LHCN-M2 (cell line): Measurements from ENCODE around the gene TFF1. TPM values are rescaled to one million over a fixed set of nuclear protein-coding genes. Genes with fewer than 3 reads are reported as not detected.

Experiments used
- DNase-seq: peaks from one replicate; pipeline ENCODE4 v3.0.0-alpha.2; 2012; ENCODE audit warnings: low read depth
- total RNA-seq: library from RNA; depleted of rRNA; stranded (reverse); fragments of >200 nt; gene quantifications from 2 replicates; pipeline ENCODE4 v1.2.3, GENCODE V29; 2014

TFF1 gene
- total RNA-seq, 1 experiment from 2014 or later: not detected

DNA sequence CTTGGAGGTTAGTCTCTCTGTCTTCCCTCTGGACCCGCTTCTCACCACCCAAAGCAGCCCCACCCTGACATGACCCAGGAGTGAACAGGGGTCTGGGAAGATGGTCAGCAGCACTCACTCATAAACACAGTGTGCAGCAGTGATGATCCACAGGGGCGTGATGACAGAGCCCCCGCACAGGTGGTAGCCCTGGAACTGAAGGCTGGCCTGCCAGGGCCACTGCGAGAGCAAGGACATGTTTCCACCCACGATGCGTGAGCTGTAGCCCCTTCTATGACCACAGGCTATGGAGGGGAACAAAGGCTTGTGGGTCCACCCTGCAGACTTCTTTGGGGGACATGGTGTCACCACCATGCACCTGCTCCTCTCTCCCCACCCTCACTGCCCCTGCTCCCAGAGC, 16.6 kb upstream of the TFF1 start:
- DNase-seq: no peak

DNA sequence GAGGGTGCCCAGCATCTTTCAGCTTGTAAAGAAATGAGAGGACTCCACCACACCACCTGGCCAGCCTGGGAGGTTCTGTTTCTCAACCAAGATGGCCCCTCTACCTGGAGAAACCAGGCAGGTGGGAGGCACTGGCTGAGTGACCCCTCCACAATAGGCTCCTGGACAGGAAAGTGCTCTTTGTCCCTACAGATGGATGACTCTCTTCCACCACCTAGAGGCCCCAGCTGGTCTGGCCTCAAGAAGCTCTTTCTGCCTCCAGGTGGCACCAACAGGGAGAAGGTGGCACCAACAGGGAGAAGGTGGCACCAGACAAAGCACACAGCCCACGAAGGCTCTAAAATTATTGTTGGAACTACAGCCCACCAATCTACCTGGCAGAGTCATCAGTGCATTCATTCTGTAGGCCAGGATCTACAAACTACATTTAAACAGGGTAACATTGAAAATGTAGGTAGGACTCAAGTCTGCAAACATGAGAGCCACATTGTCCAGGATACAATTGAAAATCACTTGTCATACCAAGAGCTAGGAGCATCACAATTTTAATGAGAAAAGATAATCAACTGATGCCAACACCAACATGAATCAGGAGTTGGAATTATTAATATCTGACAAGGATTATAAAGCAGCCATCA, 15.1 kb upstream of the TFF1 start:
- DNase-seq: no peak

DNA sequence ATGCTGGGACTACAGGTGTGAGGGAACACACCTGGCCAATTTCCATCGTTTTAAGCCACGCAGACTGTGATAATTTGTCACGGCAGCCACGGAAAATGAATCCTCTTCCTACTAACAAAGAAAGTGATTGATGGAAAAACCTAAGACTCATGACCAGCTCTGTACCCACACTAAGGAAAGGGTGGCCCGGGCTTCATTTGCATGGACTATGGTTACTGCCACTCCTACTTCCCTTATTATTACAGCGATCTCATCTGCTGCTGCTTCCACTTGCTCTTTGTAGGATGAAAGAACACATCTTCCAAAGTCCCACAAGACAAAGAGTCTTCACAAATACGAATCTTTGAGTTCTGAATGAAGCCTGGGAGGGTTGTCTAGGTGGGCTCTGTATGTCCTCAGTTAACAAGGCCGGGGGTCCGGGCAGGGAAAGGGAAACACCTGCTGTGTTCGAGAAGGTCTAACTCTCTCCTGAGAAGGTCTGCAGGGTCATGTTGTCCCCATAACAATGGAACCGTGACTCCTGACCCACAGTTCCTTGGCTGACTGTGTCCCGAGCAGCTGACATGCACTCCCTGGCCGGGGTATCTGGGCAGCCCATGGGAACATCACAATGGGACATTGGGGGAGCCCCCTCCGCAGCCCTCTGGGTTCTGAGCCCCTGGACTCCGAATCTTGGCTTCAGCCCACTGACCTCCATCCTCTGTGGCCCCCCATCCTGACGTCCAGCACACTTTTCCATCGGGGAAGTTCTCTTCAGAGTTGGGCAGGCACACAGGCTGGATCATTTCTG, 13.3 kb upstream of the TFF1 start:
- no peak for DNase-seq

DNA sequence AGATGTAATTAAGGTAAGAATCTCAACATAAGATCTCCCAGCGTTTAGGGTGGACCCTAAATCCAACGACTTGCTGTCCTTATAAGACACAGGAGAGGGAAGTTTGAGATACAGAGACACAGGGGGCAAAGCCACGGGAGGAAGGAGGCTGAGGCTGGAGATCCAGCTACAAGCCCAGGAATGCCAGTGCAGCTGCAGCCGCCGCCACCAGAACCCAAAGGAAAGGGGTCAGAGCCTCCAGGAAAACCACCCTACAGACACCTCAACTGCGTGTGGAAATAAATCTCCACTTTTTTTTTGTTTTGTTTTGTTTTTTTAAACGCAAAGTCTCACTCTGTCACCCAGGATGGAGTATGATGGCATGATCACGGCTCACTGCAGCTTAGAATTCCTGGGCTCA, 12.1 kb upstream of the TFF1 start:
- DNase-seq: no peak

DNA sequence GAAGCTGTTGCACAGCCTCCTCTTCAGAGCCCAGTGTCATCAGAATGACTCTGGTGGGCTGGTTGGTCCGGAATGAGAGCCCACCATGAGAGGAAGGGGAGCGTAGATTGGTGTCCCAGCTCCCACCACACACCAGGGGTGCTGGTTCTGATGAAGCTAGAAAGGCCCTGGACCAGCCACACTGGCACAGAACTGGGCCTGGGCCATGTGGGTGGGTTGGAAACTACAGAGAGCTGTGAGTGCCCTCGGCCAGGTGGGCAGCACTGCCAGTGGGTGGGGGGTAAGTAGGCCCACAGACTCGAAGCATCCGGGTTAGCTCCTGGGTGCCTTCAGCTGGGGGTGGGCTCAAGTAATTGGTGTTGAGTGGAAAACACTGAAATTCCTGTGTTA, 11.6 kb upstream of the TFF1 start:
- DNase-seq: no peak

DNA sequence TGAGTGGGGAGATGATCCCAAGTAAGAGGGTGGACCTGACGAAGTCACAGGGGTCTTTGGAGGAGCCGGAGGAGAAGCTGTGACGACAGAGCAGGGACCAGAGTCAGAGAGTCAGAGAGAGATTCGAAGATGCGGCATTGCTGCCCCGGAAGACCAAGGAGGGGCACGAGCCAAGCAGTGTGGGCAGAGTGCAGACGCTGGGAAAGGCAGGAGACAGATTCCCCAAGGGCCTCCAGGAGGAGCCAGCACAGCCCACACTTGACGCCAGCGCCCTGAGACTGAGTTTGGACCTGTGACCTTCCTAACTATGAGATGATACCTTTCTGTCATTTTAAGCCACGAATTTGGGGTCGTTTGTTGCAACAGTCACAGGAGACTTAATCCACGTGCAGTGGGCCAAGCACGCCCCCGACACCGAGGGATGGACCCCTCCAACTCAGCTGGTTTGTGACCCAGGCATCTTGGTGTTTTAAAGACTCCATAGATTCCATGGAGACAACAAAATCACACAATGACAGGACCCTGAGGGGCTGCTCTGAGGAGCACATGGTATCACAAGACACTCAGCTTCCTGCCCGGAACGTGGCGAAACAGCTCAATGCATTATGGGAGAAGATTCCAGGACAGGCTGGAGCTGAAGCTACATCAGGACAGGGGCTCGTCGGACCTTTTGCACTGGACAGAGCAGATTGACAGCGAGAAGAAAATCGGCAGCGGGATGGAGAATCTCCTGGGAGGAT, 11.0 kb upstream of the TFF1 start:
- DNase-seq: no peak

DNA sequence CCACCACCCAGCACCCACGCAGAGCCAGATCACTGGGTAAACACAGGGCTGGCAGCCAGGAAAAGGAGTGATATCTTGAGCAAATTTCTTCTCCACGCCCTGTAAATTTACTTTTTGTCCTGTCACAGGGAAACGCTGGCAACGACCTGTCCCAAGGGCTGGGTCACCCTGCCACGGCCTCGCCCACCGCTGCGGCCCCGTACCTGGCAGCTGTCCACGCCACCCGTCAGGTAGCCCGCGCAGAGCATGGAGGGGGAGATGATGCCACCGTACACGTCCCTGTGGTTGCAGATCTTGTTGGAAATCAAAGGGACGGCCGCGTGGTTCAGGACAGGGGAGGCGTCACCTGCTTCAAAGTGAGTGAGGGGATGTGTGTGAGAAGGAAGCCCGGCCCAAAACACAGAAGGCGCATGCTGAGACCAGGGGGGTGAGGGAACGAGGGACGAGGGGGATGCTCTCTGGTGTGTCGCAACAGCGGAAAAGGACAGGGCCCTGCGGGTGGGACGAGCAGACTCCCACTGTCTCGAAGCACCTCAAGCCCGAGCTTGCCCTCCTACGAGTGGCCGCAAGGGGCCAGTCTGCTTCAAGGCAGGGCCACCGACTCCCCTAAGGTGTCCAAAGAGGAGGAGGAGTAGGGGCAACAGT, 10.1 kb upstream of the TFF1 start:
- no peak for DNase-seq

DNA sequence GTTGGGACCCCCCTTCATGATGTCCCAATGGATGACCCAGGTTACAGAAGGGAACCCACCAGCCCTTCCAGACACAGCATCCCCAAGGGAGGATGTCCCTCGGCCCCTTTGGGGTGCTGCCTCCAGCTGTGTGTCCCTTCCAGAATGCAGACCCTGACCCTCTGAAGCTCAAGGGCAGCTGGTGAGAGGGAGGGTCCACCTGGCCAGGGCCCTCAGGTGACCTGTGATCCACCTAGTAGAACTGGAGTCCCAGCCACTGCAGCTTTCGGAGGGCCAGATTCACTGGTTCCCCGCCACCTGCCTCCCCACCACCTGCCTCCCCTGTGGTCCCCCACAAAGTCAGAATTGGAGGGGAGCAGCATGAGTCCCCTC, 9.6 kb upstream of the TFF1 start:
- no peak for DNase-seq

DNA sequence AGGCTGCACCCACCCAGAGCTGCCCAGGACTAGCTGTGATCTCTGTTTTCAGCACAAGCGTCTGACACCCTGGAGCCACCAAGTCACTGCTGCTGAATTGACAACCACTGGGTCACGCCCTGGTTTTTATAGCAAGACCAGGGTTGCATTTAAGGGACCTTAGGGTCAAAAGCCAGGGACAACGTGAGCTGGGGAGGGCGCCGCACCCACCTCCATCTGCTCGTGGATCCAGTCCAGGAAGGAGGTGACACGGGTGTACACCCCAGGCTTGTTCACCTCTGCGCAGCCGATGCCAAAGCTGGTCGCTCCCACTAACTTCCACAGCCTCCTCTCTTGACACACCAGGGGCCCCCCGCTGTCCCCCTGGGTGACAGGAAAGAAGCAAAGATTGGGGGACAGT, 9.2 kb upstream of the TFF1 start:
- DNase-seq: no peak

DNA sequence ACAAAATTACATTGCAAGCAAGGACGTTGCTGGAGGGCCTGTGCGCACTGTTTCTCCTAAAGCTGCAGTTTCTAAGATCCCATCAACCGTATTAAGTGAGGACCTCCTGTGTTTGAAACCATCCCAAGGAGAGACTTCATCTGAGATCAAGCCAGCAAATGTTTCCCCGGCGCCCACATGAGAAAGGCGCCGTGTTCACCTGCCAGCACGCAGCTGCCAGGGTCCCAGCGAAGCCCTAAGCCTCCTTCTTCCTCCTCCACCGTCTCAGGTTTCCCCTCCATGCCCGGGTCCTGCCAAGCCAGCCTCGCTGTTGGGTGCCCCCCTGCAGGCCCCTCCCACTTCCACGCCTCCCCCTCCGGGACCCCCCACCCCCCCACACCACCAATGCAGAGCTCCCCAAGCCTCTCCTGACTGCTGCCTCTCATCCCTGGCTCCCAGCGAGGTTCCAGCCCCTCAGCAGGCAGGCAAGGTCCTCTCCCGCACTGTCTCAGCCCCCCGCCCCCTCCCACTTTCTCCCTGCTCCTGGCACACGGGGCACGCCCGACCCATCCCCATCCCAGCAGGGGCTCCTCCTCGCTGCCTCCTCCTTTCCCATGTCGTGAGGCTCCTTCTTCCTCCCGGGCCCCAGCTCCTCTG, 8.6 kb upstream of the TFF1 start:
- no peak for DNase-seq

DNA sequence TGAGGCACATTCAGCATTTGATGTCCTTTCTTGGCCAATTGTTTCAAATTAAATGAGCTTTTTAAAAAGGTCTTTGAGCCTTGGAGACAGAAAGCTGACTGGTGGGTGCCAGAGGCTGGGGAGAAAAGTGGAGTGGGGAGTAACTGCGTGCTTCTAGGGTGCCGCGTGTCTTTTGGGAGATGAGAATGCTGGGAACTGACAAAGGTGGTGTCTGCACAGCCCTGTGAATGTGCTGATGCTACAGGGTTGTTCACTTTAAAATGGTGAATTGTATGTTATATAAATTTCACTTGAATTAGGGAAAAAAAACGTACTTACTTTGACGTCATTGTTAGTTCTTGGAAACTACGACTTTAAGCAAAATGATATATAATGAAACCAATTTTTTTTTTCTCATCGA, 8.1 kb upstream of the TFF1 start:
- DNase-seq: no peak

DNA sequence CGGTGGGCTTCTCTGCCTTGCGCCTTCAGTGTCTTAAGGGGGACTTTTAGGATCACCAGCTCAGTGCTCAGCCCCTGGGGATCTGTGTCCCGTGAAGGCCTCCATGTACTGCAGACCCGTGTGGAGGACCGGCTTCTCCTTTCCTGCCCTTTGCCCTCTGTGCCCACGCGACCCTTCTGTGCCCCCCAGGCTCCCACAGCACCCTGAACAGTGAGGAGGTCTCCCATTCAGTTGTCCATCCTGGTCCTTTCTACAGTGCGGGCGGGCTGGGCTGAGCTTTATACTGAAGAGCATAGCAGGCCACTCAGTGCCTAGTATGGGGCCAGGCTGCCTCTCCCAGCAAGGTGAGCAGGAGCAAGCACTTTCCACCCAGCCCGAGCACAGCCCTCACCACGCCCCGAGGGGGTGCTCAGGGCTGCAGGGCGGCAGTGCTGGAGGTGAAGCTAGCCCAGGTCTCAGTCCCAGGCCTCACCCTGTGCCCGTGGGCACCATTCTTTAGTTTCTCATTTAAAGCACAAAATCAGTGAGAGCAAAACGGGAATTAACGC, 7.6 kb upstream of the TFF1 start:
- no peak for DNase-seq

DNA sequence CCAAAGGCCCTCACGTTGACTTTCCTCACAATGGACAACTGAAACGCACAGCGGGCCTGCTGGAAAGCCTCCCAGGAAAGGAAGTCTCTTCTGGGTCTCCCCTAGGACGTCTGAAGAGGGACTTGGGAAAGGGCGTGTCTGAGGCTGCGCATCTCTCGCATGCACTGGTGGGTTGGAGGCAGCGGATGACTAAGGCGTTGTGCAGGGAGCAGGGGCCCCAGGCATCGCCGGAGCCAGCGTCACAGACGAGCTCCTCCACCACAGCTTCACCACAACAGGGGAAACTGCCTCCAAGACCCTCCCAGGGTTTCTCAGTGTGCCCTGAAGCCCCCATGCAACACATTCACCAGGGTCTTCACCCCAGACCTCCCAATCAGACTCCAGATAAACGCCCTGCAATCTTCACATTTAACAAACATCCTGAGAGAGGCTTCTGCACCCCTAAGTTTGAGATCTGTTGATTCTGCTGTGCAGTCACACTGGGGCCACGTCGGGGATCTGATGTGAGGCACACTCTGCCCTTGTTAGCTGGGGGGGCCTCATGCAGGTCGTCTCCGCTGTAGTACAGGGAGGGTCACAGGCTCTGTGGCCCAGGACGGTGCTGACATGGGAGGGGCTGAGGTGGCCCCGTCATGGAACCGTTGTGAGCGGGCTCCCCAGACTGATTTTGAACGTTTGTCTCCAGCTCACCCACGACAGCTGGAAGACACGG, 7.0 kb upstream of the TFF1 start:
- DNase-seq: no peak

DNA sequence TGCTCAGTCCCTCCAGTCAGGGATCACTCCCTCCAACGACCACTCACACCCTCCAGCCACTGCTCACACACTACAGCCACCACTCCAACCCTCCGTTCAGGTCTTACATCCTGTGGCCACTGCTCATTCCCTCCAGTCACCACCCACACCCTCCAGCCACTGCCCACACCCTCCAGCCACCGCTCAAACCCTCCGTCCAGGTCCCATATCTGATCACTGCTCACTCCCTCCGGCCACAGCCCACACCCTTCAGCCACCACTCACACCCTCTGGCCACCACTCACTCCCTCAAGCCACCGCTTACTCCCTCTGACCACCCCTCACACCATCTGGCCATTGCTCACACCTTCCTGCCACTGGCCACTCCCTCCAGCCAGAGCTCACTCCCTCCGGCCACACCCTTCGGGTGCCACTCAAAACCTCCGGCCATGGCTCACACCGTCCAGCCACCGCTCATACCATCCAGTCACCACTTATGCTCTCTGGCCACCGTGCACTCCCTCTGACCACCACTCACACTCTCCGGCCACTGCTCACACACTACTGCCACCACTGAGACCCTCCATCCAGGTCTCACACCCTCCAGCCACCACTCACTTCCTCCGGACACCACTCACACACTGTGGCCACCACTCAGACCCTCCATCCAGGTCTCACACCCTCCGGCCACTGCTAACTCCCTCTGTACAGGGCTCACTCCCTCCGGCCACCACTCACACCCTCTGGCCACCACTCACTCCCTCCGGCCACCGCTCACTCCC, 4.7 kb upstream of the TFF1 start:
- DNase-seq: no peak

DNA sequence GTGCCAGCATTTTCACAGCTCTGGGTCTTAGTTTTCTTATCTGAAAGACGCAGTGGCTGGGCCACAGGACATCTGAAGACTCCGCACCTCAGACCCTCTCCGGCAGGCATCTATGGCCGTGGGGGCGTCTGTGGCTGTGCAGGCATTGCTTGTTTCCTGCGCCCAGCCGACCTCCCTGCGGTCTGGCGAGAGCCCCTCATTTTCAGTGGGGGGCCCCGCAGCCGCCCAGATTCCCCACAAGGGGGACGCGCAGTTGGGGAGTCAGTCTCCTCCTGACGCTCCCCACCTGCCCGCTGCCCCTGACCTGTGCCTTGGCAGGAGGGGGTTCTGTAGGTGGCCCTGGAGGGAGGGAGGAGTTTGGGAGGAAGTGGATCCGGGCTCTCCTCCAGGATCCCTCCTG, 3.5 kb upstream of the TFF1 start:
- DNase-seq: no peak

DNA sequence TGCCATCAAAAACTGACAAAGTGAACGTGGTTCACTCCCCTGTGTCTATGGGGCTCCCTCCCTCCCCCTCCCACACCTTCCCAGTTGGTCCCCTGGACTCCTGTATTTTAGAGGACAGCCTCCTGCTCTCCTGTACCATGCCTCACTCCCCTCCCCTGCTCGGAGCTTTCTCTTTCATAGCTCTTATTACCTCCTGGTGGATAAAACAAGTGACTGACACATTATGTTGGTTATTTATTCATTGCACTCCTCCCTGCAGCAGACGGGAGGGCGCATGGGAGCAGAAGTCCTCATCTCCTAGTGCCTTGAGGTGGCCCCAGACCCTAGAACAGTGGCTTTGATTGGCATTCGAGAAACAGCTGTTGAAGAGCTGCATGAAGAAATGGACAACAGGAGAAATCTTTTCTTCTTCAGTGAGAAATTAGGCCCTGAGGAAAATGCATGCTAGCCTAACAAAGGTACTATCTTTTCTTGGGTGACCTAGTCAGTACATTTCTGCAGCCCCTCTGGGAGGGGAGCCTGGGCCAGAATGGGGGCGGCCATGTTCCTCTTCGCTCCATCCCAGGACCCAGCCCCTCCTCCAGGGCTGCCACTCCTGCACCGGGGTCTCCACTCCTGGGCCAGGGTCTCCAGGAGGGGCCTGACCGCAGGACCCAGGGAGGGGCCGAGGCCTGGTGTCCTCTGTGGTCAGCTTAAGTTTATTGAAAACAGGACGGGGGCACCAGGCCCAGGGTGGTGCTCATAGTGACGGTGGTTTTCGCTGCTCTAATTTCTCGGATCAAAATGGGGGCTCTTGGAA, 1.2 kb upstream of the TFF1 start:
- no peak for DNase-seq

DNA sequence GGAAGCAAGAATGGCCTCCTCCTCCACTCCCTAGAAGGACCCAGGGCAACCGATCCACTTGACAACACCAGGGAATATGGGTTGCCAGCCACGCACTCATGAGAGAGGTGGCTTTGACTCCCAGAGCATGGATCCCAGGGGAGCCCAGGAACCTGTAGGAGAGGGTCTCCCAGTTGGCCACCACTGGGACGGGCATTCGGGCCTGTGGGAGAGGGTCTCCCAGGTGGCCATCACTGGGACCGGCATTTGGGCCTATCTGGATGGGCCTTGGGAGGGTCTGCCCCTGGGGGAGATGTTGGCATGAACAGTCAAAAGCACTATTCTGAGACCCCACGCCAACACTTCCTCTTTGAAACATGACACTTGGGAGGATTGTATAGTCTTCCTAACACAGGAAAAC, 565 bp downstream of the TFF1 start:
- no peak for DNase-seq

DNA sequence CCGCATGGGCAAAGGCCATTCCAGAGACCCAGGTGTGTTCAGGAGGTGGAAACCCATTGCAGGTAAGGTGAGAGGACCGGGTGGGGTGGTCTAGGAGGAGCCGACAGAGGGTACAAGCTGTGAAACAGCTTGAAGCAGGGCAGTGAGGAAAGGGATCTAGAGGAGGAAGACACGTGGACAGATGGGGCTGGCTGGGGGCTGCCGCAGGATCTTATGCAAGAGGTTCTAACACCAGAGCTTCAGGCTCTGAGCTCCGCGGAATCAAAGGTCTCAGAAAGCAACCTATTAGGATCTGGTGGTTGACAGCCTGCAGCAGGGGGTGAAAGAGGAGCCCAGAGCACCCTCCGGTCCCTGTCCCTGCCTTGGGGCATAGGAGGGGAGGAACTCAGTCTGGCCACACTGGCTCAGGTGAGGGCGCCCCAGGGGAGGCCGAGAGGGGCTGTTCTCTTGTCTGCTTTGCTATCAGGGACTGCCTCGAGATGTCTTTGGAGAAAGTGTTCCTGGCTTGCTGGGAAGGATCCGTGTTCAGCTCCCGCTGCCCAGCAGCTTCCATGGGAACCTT, 1.9 kb downstream of the TFF1 start:
- DNase-seq: no peak

DNA sequence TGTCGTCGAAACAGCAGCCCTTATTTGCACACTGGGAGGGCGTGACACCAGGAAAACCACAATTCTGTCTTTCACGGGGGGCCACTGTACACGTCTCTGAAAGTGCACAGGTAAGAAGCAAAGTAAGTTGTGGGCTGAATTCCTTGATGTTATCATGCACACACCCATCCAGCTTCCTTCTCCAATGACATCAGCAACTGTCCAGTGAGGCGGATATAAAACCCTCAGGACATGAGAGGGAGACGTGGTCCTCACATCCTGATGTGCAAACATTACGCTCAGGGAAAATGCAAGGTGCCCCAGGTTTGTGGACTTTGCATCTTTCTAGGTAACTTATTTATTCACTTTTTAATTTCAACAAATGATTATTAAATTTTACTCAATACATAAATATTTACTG, 3.0 kb downstream of the TFF1 start:
- no peak for DNase-seq
